Renal pelvis (tissue), 4 donors: ENCODE results near the gene SPOP. TPM values are rescaled to one million over a fixed set of nuclear protein-coding genes. Genes with fewer than 3 reads are reported as not detected.
"Not testable (repeated sequence)": the region's sequence is repeated elsewhere in the genome, so short reads cannot be mapped to it uniquely, and the experiment has no call there.

Experiments
- DNase-seq: peaks from one replicate; pipeline ENCODE4 v3.0.0-alpha.2; 2013
- polyA plus RNA-seq, 3 donors: library from polyadenylated mRNA; unstranded; fragments of 120-200 nt; gene quantifications; one replicate each; pipeline ENCODE4 v1.2.1, GENCODE V29; 2013; ENCODE audit not compliant: insufficient read length in 3 of 3

The SPOP gene
- polyA plus RNA-seq, 3 donors = 60.0 to 68.6 (median 66.1) TPM

- DNase-seq = peak; percentile 48
Observed at GRCh38 chr17:49555495-49556222, 122.2 kb downstream of the SPOP start.

DNA sequence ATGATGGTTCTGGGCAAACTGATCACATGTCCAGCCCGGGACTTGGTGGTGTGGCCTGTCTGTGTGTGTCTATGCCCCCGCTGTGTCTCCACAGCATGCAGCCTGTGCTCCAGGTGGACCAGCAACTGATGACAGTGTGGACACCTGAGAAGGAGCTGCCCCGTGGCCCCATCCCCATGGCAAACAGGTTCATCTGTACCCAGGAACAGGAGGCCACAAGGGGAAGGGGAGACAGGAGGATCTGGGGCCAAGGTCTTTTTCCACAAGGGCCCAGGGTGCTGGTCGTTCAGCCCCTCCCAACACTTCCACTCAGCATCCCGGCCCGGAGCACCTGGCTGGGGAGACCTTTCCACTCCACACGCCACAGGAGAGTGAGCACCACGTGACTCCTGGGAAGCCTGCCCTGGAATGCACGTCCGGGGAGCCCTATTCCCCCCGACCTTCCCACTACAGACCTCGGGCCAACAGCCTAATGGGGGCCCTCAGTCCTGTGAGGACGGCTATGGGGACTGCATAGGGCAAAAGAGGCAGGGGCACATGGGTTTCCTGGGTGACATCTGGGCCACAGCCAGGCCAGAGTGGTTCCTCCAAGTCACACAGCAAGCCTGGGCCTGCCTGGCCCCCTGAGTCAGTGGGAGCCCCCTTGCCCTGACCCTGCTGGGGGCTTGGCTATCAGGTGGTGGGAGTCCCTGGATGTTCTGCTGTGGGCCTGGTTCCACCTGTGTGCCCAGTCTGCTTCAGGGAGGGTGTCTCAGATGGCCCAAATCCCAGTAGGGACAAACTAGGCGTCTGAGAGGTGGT, 123.0 kb downstream of the SPOP start:
- DNase-seq = no peak

DNA sequence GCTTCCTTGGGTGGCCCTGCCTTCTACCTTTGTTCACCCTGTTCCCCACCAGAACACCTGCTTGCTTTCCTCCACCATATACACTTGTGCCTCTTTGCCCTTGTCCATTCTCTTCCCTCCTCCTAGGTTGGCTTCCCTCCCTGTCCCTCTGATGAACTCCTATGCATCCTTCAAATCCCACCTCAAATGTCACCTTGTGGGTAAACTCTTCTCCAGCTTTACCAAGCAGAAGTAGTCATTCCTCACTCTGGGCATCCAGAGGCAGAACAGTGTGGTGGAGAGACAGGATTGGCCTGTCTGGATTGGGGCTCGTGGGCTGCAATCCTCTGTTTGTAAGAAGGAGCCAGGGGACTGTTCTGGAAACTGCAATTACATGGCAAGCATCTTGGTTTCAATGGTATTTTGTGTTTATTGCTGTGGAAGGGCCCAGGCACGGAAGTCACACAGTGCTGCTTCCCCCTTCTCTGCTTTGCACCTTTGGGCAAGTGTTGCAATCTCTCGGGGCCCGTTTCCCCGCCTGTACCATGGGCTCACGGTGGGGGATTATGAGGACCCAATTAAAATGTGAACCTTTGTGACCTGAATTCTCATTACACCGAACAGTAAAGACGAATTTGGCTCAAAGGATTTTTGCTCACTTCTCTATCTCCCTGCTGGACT, 124.1 kb downstream of the SPOP start:
- DNase-seq = no peak

GRCh38 chr17:49552070-49552751, 125.7 kb downstream of the SPOP start:
- DNase-seq = no peak

GRCh38 chr17:49551221-49552069, 126.5 kb downstream of the SPOP start:
- no peak for DNase-seq

- DNase-seq = not testable (repeated sequence)
Observed at GRCh38 chr17:49550764-49551163, 127.1 kb downstream of the SPOP start.

DNA sequence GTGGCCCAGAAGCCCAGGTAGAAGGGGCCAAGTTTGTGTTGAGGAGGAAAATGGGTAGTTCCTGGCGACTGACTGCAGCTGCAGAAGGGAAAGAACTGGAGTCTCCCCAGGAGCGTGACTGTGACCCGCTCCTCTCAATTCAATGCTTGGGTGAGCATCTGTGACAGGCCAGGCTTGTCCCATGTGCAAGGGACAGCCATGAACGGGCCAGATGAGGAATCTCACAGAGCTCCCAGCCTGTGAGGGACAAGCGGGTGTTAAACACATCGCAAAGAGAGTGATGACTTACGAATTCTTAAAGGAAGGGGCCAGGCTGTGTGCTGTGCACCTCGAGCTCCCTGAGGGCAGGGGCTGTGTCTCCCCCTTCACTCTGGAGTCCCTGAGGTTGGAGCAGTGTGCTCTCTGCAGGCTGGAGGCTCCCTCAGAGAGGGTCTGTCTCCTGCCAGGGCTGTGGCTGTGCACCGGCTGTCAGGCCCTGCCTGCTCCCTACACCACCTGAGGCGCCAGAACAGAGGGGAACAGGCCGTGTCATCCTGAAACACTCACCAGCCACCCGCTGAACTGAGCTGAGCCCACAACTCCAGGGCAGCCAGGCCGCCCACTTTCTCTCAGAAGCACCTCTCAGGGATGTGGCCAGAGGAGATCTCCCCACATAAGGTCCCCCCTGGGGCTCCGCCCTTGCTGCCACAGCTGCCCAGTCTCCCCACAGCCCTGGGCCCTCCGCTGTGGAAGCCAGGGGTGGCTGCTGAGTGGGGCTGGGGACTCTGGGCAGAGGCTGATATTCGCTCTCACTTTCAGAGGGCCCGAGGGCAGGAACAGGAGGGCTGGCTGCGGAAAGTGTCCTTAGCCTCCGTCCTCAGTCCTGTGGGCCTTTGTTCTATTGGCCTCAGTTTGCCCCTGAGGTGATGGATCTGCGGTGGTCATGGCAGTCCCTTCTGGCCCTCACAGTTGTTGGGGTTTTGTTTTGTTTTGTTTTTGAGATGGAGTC, 127.9 kb downstream of the SPOP start:
- no peak for DNase-seq

GRCh38 chr17:49549311-49549605, 128.6 kb downstream of the SPOP start:
- no peak for DNase-seq

Other genes starting within 250 kb of the SPOP start
- 1 to 10 TPM; 2.6 to 8.2 (median 5.4) TPM for gene NGFR, start 182.8 kb downstream of the SPOP start, polyA plus RNA-seq
- 1 to 10 TPM in 2 of 3 donors, under 1 TPM in 1; 0.87 to 1.2 (median 1.2) TPM for gene NXPH3, start 102.2 kb downstream of the SPOP start, polyA plus RNA-seq
- 10 to 100 TPM; 76.5 to 78.4 (median 77.5) TPM for gene SLC35B1, start 29.9 kb upstream of the SPOP start, polyA plus RNA-seq
- 10 to 100 TPM; 19.9 to 25.8 (median 20.5) TPM for gene FAM117A, start 86.0 kb upstream of the SPOP start, polyA plus RNA-seq
- 10 to 100 TPM; 49.9 to 61.8 (median 52.5) TPM for gene KAT7, start 110.6 kb upstream of the SPOP start, polyA plus RNA-seq
- gene TAC4, start 170.0 kb upstream of the SPOP start, polyA plus RNA-seq = 1 to 10 TPM in 1 of 3 donors, under 1 TPM in 1, not detected in 1; 0.16 to 1.5 TPM